HepG2 (cell line): Measurements from ENCODE around the gene PPIB. TPM values are rescaled to one million over a fixed set of nuclear protein-coding genes. Genes with fewer than 3 reads are reported as not detected.

Experiments used
- ATAC-seq: fragments of 200-7000 bp; cut with Tn5 transposase; 3 replicates; pipeline ENCODE4 v1.9.1; 2020; ENCODE audit warnings: mild to moderate bottlenecking, moderate library complexity
- BruUV-seq: library from RNA; stranded (reverse); fragments of 400-500 nt; replicated peaks from 2 replicates; lab custom pipeline; 2021; lab: Mats Ljungman, UMichigan
- CTCF ChIA-PET: fragments of 300-600 bp; formaldehyde crosslinking; extraction: SDS; loops from one replicate; lab custom pipeline; 2021; ENCODE audit warnings: low total read pairs, inconsistent platforms, low intra/inter-chr PET ratio; lab: Yijun Ruan, JAX
- POLR2A ChIA-PET: fragments of 350-600 bp; sonication (Branson Sonifier 250); formaldehyde crosslinking; loops from one replicate; lab custom pipeline; 2020; ENCODE audit warnings: antibody characterized with exemption, inconsistent platforms; lab: Yijun Ruan, JAX
- DNase-seq: peaks from one replicate; pipeline ENCODE4 v3.0.0-alpha.2; 2015; ENCODE audit warnings: low spot score
- FAIRE-seq: peaks from 3 replicates; lab custom pipeline; 2011; peaks lifted over from hg19 to GRCh38; lab: Jason Lieb, UNC
- H2AFZ ChIP-seq: one replicate; pipeline ENCODE4 v1.6.1; 2011; ENCODE audit warnings: low read length, inconsistent platforms
- H3K27ac ChIP-seq: fragments of 300-600 bp; 3 replicates; pipeline ENCODE4 v1.8.0; 2011; ENCODE audit warnings: mixed run types, mild to moderate bottlenecking, mixed read lengths, low read length, inconsistent platforms; ENCODE audit not compliant: insufficient read depth; ENCODE audit errors: extremely low read length
- H3K27me3 ChIP-seq, 2 experiments: fragments of 200-600 bp in 1 of 2; 2 replicates in 1 of 2; 3 replicates in 1 of 2; pipeline versions ENCODE4 v1.6.0 to v1.8.0; 2011; ENCODE audit warnings: low read length in 2 of 2, mild to moderate bottlenecking in 2 of 2, moderate library complexity in 2 of 2, inconsistent platforms in 1 of 2; ENCODE audit not compliant: insufficient read depth in 2 of 2, control insufficient read depth in 1 of 2
- H3K36me3 ChIP-seq, 2 experiments: fragments of 200-600 bp in 1 of 2; replicated peaks in 1 of 2; 2 replicates in 1 of 2; 3 replicates in 1 of 2; pipeline versions ENCODE4 v1.5.1 to v1.8.0; 2011; ENCODE audit warnings: low read length in 2 of 2, inconsistent platforms in 1 of 2; ENCODE audit not compliant: insufficient read depth in 2 of 2, control insufficient read depth in 1 of 2
- H3K4me1 ChIP-seq: 2 replicates; pipeline ENCODE4 v1.5.1; 2012; ENCODE audit warnings: low read length, inconsistent platforms; ENCODE audit not compliant: insufficient read depth
- H3K4me2 ChIP-seq: 2 replicates; pipeline ENCODE4 v1.6.0; 2011; ENCODE audit warnings: low read depth, low read length, inconsistent platforms
- H3K4me3 ChIP-seq, 3 experiments: fragments of 200-600 bp in 1 of 3; sonication (generic), shearing (Covaris generic) in 1 of 3; replicated peaks in 1 of 3; 2 replicates each; pipeline ENCODE4 v1.5.1; 2011 to 2016; ENCODE audit warnings: low read length in 3 of 3, inconsistent platforms in 2 of 3, low read depth in 2 of 3, mild to moderate bottlenecking in 2 of 3, control low read depth in 1 of 3, mixed read lengths in 1 of 3; ENCODE audit not compliant: insufficient read depth in 1 of 3
- H3K79me2 ChIP-seq: one replicate; pipeline ENCODE4 v1.6.1; 2011; ENCODE audit warnings: low read length, inconsistent platforms; ENCODE audit not compliant: insufficient read depth
- H3K9ac ChIP-seq: 2 replicates; pipeline ENCODE4 v1.6.0; 2011; ENCODE audit warnings: mild to moderate bottlenecking, low read depth, low read length, inconsistent platforms; ENCODE audit not compliant: insufficient read depth
- H3K9me3 ChIP-seq: 2 replicates; pipeline ENCODE4 v1.5.1; 2012; ENCODE audit warnings: mild to moderate bottlenecking, low read length
- H4K20me1 ChIP-seq: 2 replicates; pipeline ENCODE4 v1.6.0; 2011; ENCODE audit warnings: inconsistent platforms, mild to moderate bottlenecking, low read length, moderate library complexity; ENCODE audit not compliant: insufficient read depth
- CCAR2 ChIP-seq: fragments of 200-400 bp; formaldehyde crosslinking; optimal IDR thresholded peaks from 2 replicates; pipeline ENCODE3; 2018; ENCODE audit warnings: low read depth, mild to moderate bottlenecking, low read length, moderate library complexity
- MIXL1 ChIP-seq: IDR thresholded peaks from 2 replicates; pipeline ENCODE4 v1.6.1; 2016
- SMC3 ChIP-seq: IDR thresholded peaks from 2 replicates; pipeline ENCODE4 v1.6.1; 2011; ENCODE audit warnings: low read length, improper control_type of control experiment
- ZFP62 ChIP-seq: sonication (generic); formaldehyde crosslinking; IDR thresholded peaks from 2 replicates; pipeline ENCODE4 v1.4.0; 2020; ENCODE audit warnings: missing genetic modification reagents
- ZNF781 ChIP-seq: sonication (generic); formaldehyde crosslinking; IDR thresholded peaks from 2 replicates; pipeline ENCODE4 v1.5.1; 2020; ENCODE audit warnings: borderline replicate concordance, mild to moderate bottlenecking, missing genetic modification reagents; ENCODE audit errors: not compliant biosample characterization
- WGBS: methylation state at CpG from one replicate; pipeline ENCODE4 v1.1.6; 2017; ENCODE audit warnings: low lambda C conversion rate; 5-methylcytosine and 5-hydroxymethylcytosine counted together
- in situ Hi-C: cut with HindIII; loops from 2 replicates; pipeline ENCODE4 v1.10.0; 2017; ENCODE audit warnings: low pct_unique_long_range_greater_than_20kb; ENCODE audit not compliant: extremely low pct_ligation_motif_present
- intact Hi-C: fragments of 100-400 bp; cut with micrococcal nuclease; formaldehyde crosslinking; loops from one replicate; pipeline ENCODE4 v1.10.0; 2022; ENCODE audit not compliant: unreplicated experiment
- polyA plus RNA-seq, 8 experiments: library from polyadenylated mRNA; depleted of rRNA in 3 of 8; stranded (reverse) in 7 of 8; unstranded in 1 of 8; fragments of >200 nt; fragmentation: Illumina TruSeq in 4 of 8; extraction: Trizol in 4 of 8; gene quantifications; 2 replicates each; pipeline versions ENCODE4 v1.2.1 to v1.2.3, GENCODE V29; 2011 to 2016; ENCODE audit warnings: low read depth in 4 of 8, missing spikeins in 1 of 8, mixed read lengths in 1 of 8; ENCODE audit not compliant: insufficient read depth in 1 of 8
- total RNA-seq, 5 experiments: library from RNA; depleted of rRNA; stranded (reverse); fragments of >200 nt; fragmentation: Illumina TruSeq; extraction: Trizol; gene quantifications; 2 replicates each; pipeline ENCODE4 v1.2.3, GENCODE V29; 2016; ENCODE audit warnings: low read depth in 1 of 5
- TF ChIP-seq, protein P1 (sequence below): IDR thresholded peaks from 2 replicates; pipeline ENCODE4 v1.6.1; 2016; ENCODE audit warnings: low read depth, borderline replicate concordance
- TF ChIP-seq, protein P2 (sequence below): sonication (generic); formaldehyde crosslinking; IDR thresholded peaks from 2 replicates; pipeline ENCODE4 v1.4.0; 2020; ENCODE audit warnings: missing genetic modification reagents, borderline replicate concordance

Gene PPIB
- total and polyA plus RNA-seq, 2 of the 13 experiments (the other 11 are each of a cell fraction or from before 2014, with no cell fraction given), result 780 to 882 TPM

DNA sequence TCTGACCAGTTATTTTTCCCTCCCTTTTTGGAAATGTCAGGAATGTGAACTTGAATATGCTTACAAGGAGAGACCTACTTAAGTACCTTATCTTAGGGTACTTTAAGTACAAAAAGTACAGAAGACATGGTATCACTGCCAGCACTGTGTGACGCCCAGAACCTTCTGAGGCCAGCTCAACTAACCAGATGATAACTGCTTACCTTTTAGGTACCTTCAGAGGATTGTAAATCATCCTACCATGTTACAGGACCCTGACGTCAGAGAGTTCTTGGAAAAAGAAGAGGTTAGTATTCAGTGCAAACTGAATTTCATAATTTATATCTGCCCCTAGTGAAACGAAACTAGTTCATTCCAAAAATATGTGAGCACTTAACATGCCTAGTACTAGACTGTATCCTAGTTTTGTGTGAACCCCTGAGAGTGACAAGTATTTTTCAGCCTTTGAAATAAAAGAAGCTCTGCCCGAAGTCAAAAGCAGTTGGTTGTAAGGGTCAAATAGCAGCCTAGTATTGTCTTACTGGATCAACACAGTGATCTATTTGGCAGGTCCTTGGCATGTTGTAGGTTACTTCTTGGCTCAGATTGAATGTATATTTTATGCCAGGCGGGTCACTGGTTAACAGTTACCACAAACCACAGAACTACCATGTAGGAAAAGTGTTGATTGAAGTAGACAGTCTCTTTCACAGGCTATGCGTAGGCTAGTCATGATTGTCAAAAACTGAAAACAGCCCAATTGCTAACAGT, 35.1 kb downstream of the PPIB start:
- H4K20me1 ChIP-seq, result no peaks in the 10 kb centered on the region
- in situ Hi-C loops (no loop called here), intact Hi-C loops (no loop called here)
- H3K9me3 ChIP-seq, result no peaks in the 10 kb centered on the region
- ATAC-seq, result no peak
- no peak overlapping the region for H3K4me3 ChIP-seq
- H3K79me2 ChIP-seq, result no peaks in the 10 kb centered on the region
- H3K4me2 ChIP-seq, result no peak overlapping the region
- TF ChIP-seq ZFP62 (no peak), ZNF781 (CRISPR knock-in tag) (no peak), CCAR2 (no peak), MIXL1 (CRISPR knock-in tag) (no peak), SMC3 (no peak)
- TF ChIP-seq, protein P1, sequence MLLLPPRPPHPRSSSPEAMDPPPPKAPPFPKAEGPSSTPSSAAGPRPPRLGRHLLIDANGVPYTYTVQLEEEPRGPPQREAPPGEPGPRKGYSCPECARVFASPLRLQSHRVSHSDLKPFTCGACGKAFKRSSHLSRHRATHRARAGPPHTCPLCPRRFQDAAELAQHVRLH (CRISPR knock-in tag), result no peak
- TF ChIP-seq, protein P2, sequence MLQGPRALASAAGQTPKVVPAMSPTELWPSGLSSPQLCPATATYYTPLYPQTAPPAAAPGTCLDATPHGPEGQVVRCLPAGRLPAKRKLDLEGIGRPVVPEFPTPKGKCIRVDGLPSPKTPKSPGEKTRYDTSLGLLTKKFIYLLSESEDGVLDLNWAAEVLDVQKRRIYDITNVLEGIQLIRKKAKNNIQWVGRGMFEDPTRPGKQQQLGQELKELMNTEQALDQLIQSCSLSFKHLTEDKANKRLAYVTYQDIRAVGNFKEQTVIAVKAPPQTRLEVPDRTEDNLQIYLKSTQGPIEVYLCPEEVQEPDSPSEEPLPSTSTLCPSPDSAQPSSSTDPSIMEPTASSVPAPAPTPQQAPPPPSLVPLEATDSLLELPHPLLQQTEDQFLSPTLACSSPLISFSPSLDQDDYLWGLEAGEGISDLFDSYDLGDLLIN, result no peak
- no peak overlapping the region for H3K27ac ChIP-seq
- BruUV-seq, result no TSS peak
- H2AFZ ChIP-seq, result no peak overlapping the region
- H3K4me1 ChIP-seq, result no peaks in the 10 kb centered on the region
- DNase-seq, result no peak
- H3K36me3 ChIP-seq, result peaks cover 30 to 88% of the 10 kb centered on the region in 2 experiments
- ChIA-PET POLR2A (no interaction called here), CTCF (no interaction called here)
- no peak for FAIRE-seq
- no peaks in the 10 kb centered on the region for H3K27me3 ChIP-seq
- no peak overlapping the region for H3K9ac ChIP-seq
- 93% methylated on average over 6 of the region's 6 CpGs for WGBS
